Measurements from ENCODE around the gene SLC12A6.
A peak's percentile ranks its signal among the peaks of the same experiment; 100 is the strongest.

SLC12A6 gene

DNA sequence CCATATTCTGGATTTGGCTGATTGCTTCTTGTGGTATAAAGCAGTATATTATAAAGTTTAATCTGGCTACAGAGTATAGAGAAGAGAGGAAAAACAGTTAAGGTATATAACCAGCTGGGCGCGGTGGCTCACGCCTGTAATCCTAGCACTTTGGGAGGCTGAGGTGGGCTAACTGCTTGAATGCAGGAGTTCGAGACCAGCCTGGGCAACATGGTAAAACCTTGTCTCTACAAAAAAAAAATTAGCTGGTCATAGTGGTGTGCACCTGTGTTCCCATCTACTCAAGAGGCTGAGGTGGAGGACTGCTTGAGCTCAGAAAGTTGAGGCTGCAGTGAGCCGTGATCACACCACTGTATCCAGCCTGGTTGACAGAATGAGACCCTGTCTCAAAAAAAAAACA lies 7.3 kb downstream of the SLC12A6 start:
- no peak for DNase-seq (ENCODE audit: low read depth, low spot score)

DNA sequence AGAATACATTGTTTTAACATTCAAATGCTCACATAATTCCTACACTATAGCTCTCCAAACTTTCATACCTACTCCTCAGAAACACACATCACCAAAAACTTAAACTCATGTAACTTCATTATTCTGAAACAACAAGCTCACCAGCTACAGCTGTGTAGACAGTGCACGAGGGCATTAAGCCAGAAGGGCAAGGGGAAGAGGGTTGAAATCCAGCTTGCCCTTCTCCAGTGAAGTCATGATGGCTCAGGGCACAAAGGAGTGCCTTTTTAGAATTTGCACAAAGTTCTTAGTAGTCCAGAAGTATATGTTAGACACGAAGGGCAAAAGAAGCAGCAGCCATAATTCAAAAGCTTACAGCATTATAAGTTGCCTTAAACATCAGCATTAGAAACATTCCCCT lies 8.6 kb downstream of the SLC12A6 start:
- DNase-seq (ENCODE audit: low read depth, low spot score): no peak

- DNase-seq (ENCODE audit: low read depth, low spot score): no peak
Measured at GRCh38 chr15:34327906-34328305, 9.7 kb downstream of the SLC12A6 start.

DNA sequence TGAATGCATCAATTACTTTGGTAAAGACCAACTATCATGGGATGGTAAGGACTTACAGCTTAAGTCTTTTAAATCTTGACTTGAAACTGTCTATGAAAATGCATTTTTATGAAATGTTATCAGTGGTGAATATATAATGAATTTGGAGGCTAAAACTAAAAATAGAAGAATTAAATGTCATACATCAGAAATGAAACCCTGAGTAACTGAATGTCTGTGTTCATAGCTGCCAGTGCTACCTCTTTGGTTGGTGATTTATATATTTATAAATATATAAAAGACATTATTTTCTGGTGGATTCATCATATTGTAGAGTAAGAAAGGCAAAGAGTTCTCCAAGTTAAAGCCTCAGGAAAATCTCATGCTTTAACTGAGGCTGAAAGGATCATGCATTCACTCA lies 12.2 kb downstream of the SLC12A6 start:
- no peak for DNase-seq (ENCODE audit: low read depth, low spot score)

DNA sequence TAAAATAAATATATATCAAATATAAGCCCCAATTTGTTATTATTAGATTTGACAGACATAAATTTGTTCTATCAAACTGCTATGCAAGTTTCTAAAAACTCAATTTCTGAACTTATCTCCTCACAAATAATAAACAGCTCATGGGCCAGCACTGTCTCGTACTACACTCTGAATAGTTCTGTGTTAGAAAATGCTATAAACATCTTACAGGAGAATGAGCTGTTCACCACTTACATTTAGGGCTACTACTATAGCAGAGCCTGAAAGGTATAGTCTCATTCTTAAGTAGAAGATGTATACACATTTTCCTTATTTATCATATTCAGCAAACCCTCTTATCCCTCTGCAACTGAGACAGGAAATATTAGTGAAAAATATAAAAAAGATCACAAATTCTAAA lies 12.6 kb downstream of the SLC12A6 start:
- DNase-seq (ENCODE audit: low read depth, low spot score): no peak

- DNase-seq (ENCODE audit: low read depth, low spot score): no peak
Measured at GRCh38 chr15:34323217-34323616, 14.4 kb downstream of the SLC12A6 start.

DNA sequence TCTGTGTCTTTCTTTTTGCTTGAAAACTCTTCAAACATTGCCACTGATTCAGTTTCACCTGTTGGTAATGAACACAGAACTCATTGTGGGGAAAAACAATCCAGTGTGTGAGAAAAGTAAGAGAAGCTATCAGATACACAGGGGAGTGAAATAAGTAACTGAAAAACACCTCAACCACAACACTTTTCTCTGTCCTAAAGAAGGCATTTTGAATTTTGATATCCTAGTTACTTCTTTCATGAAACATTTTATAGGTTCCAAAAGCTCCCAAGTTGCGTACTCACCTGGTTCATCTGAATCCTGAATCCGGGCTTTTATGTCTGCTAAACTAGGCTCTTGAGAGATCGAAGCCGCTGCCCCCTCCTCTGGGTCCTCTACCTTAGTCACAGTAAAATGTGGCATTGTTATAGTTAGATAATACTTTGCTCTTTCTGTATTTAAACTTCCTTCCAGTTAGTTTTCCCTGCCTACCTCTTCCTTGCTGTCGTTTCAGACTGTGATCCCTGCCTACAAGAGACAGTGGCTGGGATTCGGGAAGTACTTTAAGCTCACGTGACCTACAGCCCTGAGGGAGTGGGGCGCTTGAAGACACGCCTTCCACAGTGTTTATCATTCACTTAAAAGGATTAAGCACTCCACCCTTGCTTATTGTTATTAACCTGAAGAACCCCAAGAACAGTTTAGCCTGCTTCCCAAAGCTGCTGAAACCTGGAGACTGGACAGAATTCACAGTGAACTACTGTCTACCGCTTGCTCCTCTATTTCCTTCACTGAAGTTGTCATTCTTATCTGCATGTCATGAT lies 19.1 kb downstream of the SLC12A6 start:
- DNase-seq (ENCODE audit: low read depth, low spot score): no peak

- DNase-seq (ENCODE audit: low read depth, low spot score): no peak
Measured at GRCh38 chr15:34314491-34315490, 22.8 kb downstream of the SLC12A6 start.

GRCh38 chr15:34311563-34311962 lies 26.0 kb downstream of the SLC12A6 start:
- DNase-seq (ENCODE audit: low read depth, low spot score): no peak

GRCh38 chr15:34304613-34305012 lies 33.0 kb downstream of the SLC12A6 start:
- peak; percentile 9 for DNase-seq (ENCODE audit: low read depth, low spot score)

GRCh38 chr15:34301058-34301457 lies 36.5 kb downstream of the SLC12A6 start:
- DNase-seq (ENCODE audit: low read depth, low spot score): no peak

- no peak for DNase-seq (ENCODE audit: low read depth, low spot score)
Measured at GRCh38 chr15:34297059-34297458, 40.5 kb downstream of the SLC12A6 start.

DNA sequence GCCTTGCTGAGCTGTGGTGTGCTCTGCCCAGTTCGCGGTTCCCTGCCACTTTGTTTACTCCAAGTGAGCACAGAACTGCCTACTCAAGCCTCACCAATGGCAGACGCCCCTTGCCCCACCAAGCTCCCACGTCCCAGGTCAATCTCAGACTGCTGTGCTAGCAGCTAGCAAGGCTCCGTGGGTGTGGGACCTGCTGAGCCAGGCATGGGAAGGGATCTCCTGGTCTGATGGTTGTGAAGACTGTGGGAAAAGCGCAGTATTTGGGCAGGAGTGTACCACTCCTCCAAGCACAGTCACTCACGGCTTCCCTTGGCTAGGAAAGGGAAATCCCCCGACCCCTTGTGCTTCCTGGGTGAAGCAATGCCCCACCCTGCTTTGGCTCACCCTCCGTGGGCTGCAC lies 45.0 kb downstream of the SLC12A6 start:
- DNase-seq (ENCODE audit: low read depth, low spot score): no peak

DNA sequence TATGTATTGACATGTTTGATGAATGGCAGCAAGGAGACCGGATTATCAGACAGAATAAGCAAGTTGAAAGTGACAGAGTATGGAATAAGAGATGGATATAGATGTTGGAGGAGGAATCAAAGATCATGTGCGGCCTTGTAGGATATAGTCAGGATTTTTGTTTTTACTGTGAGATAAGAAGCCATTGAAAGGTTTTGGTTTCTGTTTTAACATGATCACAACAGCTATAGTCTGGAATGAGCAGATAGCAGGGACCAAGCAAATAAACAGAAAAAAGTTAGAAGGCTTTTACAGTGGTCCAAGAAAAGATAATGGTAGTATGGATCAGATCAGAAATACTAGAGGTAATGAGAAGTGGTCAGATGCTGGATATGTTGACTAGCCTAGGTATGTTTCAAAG lies 52.6 kb downstream of the SLC12A6 start:
- no peak for DNase-seq (ENCODE audit: low read depth, low spot score)

- no peak for DNase-seq (ENCODE audit: low read depth, low spot score)
Measured at GRCh38 chr15:34282384-34282783, 55.2 kb downstream of the SLC12A6 start.

- no peak for DNase-seq (ENCODE audit: low read depth, low spot score)
Measured at GRCh38 chr15:34280193-34280592, 57.4 kb downstream of the SLC12A6 start.

- DNase-seq (ENCODE audit: low read depth, low spot score): no peak
Measured at GRCh38 chr15:34279368-34279767, 58.2 kb downstream of the SLC12A6 start.

- no peak for DNase-seq (ENCODE audit: low read depth, low spot score)
Measured at GRCh38 chr15:34275721-34276120, 61.9 kb downstream of the SLC12A6 start.

DNA sequence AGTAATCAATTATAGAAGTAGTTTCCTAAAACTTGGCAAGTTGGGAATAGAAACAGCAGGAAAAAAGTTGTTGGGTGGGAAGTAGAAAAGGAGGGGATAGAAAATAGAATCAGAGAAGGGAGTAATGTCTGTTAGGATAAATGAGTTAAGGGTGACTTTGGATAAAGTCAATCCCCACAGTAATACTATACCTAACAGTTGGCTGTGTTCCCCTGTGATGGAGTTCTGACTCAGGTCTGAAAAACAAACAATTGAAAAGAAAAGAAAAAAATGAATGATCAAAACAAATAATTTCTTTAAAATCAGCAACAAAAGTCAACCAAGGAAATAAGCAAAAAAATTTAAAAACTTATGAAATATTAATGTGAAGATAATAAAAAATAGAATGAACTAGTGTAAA lies 62.4 kb downstream of the SLC12A6 start:
- DNase-seq (ENCODE audit: low read depth, low spot score): no peak

GRCh38 chr15:34271493-34271892 lies 66.1 kb downstream of the SLC12A6 start:
- peak; percentile 26 for DNase-seq (ENCODE audit: low read depth, low spot score)

DNA sequence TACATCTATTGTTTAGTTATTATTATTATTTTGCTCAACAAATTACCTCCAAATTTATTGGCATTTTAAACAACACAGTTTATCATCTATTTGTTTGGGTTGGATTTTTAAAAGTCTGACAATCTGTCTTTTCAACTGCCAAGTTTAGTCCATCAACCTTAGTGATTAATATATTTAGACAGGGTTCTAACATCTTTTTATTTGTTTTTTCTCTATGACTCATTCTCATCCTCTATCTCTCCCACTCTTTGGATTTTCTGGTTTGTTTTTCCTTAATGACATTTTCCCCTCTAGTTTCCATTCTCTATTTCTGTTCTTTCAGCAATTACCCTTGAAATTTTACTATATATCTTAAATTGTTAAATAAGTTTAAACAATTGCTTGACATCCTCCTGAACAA lies 70.8 kb downstream of the SLC12A6 start:
- DNase-seq (ENCODE audit: low read depth, low spot score): no peak

GRCh38 chr15:34264076-34264475 lies 73.5 kb downstream of the SLC12A6 start:
- DNase-seq (ENCODE audit: low read depth, low spot score): no peak

DNA sequence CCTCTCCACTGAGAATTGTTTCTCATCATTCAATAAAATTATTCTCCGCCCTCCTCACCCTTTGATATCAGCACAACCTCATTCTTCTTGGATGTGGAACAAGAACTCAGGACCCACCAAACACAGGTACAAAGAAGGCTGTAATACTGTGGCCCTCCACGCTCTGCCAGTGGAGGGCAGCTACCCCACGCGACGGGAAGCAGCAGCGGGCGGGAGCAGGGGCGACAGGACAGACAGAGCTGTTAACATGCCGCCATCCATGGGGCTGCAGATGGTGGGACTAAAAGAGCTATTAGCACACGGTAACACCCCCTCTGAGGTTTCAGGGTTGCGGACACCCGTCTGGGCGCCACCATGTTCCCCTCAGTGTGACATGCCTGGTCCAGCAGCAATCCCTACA lies 75.2 kb downstream of the SLC12A6 start:
- no peak for DNase-seq (ENCODE audit: low read depth, low spot score)
